Stimulated activated CD4-positive, alpha-beta T cell treated with anti-CD3 and anti-CD28 coated beads, TNF-alpha, amount 100 ng/mL, for 1 hour (primary cell): ENCODE data around the gene MCM3.
A peak's percentile ranks its signal among the peaks of the same experiment; 100 is the strongest.

Experiments used
- DNase-seq, 3 donors: peaks; one replicate each; pipeline ENCODE4 v3.0.0-alpha.2; 2020; ENCODE audit warnings: low read depth in 3 of 3, low spot score in 1 of 3

MCM3 gene

GRCh38 chr6:52284460-52285176 lies at the start of gene MCM3:
Gene MCM3 (minus strand): TSS chr6:52284742. CDS start chr6:52284674, 68 bp downstream.
- peak; percentile 75 to 95 (median 89) for DNase-seq

GRCh38 chr6:52333840-52334200 lies 49.3 kb upstream of the MCM3 start:
- DNase-seq = no peak

- no peak for DNase-seq
Observed at GRCh38 chr6:52331793-52332457, 47.4 kb upstream of the MCM3 start.

- DNase-seq = no peak
Observed at GRCh38 chr6:52330470-52330869, 45.9 kb upstream of the MCM3 start.

- no peak for DNase-seq
Observed at GRCh38 chr6:52328729-52329128, 44.2 kb upstream of the MCM3 start.

GRCh38 chr6:52328303-52328662 lies 43.7 kb upstream of the MCM3 start:
- no peak for DNase-seq

- DNase-seq = no peak
Observed at GRCh38 chr6:52326540-52327364, 42.2 kb upstream of the MCM3 start.

- DNase-seq = no peak
Observed at GRCh38 chr6:52325695-52326471, 41.3 kb upstream of the MCM3 start.

GRCh38 chr6:52324189-52324588 lies 39.6 kb upstream of the MCM3 start:
- no peak for DNase-seq

- DNase-seq = no peak
Observed at GRCh38 chr6:52317841-52318581, 33.5 kb upstream of the MCM3 start.

GRCh38 chr6:52317211-52317610 lies 32.7 kb upstream of the MCM3 start:
- DNase-seq = no peak

GRCh38 chr6:52314752-52315151 lies 30.2 kb upstream of the MCM3 start:
- no peak for DNase-seq

GRCh38 chr6:52312461-52312860 lies 27.9 kb upstream of the MCM3 start:
- DNase-seq = no peak

GRCh38 chr6:52310932-52311331 lies 26.4 kb upstream of the MCM3 start:
- DNase-seq = no peak

GRCh38 chr6:52307900-52308372 lies 23.4 kb upstream of the MCM3 start:
- DNase-seq = no peak

GRCh38 chr6:52306972-52307870 lies 22.7 kb upstream of the MCM3 start:
- no peak for DNase-seq

- no peak for DNase-seq
Observed at GRCh38 chr6:52305948-52306767, 21.6 kb upstream of the MCM3 start.

- DNase-seq = no peak
Observed at GRCh38 chr6:52305411-52305810, 20.9 kb upstream of the MCM3 start.

GRCh38 chr6:52304983-52305390 lies 20.4 kb upstream of the MCM3 start:
- DNase-seq = no peak
